Mammary epithelial cell (primary cell): Measurements from ENCODE around the gene ERN1.

Source experiments
- EZH2 ChIP-seq: IDR thresholded peaks from 2 replicates; pipeline ENCODE4 v1.6.1; 2012; ENCODE audit warnings: low read length, inconsistent platforms, borderline replicate concordance
- TF ChIP-seq, protein P1 (sequence below), 2 donors: IDR thresholded peaks in 1 of 2; conservative IDR thresholded peaks in 1 of 2; 2 replicates each; pipeline ENCODE4 v1.5.1; 2011 to 2012; ENCODE audit warnings: inconsistent platforms in 2 of 2, low read length in 2 of 2, mild to moderate bottlenecking in 2 of 2, control low read depth in 1 of 2, low read depth in 1 of 2; ENCODE audit not compliant: insufficient read depth in 1 of 2; ENCODE audit errors: extremely low read depth in 1 of 2

DNA sequence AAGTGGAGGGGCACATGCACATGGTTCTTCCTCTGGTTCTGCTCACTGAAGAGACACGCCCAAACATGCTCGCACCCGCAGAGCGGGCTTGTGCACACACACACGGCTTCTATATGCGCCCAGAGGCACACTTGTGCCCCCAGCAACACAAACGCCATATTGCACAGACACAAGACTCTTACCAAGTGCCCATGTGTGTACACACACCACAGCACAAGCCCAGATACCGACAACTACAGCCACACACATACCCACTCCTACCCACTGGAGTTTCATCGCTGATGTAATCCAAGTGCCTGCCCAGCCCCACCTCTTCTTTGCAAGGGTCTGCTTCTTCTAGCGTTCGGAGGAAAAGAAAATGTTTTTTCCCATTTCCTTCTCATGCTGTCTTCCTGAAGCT is 138.3 kb downstream of the ERN1 start:
- TF ChIP-seq, protein P1, sequence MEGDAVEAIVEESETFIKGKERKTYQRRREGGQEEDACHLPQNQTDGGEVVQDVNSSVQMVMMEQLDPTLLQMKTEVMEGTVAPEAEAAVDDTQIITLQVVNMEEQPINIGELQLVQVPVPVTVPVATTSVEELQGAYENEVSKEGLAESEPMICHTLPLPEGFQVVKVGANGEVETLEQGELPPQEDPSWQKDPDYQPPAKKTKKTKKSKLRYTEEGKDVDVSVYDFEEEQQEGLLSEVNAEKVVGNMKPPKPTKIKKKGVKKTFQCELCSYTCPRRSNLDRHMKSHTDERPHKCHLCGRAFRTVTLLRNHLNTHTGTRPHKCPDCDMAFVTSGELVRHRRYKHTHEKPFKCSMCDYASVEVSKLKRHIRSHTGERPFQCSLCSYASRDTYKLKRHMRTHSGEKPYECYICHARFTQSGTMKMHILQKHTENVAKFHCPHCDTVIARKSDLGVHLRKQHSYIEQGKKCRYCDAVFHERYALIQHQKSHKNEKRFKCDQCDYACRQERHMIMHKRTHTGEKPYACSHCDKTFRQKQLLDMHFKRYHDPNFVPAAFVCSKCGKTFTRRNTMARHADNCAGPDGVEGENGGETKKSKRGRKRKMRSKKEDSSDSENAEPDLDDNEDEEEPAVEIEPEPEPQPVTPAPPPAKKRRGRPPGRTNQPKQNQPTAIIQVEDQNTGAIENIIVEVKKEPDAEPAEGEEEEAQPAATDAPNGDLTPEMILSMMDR (conservative IDR thresholded peaks at IDR 0.05 in 1 of 2, IDR thresholded peaks at IDR 0.05 in 1 of 2; ENCODE audit: extremely low read depth in 1 of 2, insufficient read depth in 1 of 2, low read depth in 1 of 2, low read length in 2 of 2) = no peak
- no peak for TF ChIP-seq EZH2
